Fibroblast of villous mesenchyme (primary cell): ENCODE data around the gene SNX7. TPM values are rescaled to one million over a fixed set of nuclear protein-coding genes. Genes with fewer than 3 reads are reported as not detected.

Experiments
- DNase-seq: peaks from one replicate; pipeline ENCODE4 v3.0.0-alpha.2; 2010; ENCODE audit warnings: low read depth
- H3K4me3 ChIP-seq: 2 replicates; pipeline ENCODE4 v1.5.1; 2011; ENCODE audit warnings: low read depth, mild to moderate bottlenecking, low read length
- CTCF ChIP-seq: IDR thresholded peaks from 2 replicates; pipeline ENCODE4 v1.5.1; 2012; ENCODE audit warnings: low read depth, mild to moderate bottlenecking, low read length; ENCODE audit not compliant: insufficient read depth
- total RNA-seq: library from RNA; depleted of rRNA; stranded (reverse); fragments of >200 nt; gene quantifications from 2 replicates; pipeline ENCODE4 v1.2.3, GENCODE V29; 2012

Gene SNX7
- total RNA-seq, 1 donor, result 52.7 TPM

DNA sequence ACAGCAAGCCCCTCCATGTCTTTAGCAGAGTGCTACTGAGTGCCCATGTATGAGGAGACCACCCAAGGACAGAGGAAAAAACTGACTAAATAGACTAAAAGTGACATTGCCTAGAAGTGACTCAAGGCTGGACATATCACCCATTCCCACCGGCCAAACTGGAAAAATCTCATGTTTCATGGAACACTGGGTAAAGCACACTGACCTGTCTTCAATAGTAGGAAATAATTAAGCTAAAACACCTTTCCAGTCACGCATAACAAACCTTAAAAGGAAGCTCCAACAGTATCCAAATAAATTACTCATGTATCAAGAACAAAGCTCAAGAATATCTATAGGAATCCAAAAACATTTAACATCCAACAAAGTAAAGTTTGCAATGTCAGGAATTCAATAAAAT is 120.4 kb downstream of the SNX7 start:
- no peak overlapping the region for H3K4me3 ChIP-seq
- TF ChIP-seq CTCF, result no peak
- DNase-seq, result no peak

DNA sequence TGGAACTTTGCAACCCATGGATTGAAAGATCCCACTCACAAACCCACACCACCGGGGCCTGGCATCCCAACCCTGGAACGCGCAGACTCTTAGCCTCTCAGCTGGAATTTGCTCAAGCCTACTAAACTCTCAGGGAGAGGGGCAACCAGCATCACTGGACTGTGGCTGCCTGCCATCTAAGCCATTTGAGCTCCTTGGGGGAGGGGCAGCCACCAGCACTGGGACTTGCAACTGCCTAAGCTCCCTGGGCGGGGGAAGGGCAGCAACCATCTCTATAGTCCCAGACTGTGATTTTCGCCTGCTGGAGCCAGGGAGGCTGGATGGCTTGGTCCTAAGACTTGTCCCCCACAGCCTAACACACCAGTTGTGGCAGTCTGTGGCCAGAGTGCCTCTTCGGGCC is 122.3 kb downstream of the SNX7 start:
- no peak for TF ChIP-seq CTCF
- no peak overlapping the region for H3K4me3 ChIP-seq
- DNase-seq, result no peak

GRCh38 chr1:98791498-98791897 is 130.0 kb downstream of the SNX7 start:
- no peak overlapping the region for H3K4me3 ChIP-seq
- no peak for TF ChIP-seq CTCF
- no peak for DNase-seq

GRCh38 chr1:98792123-98792522 is 130.6 kb downstream of the SNX7 start:
- H3K4me3 ChIP-seq, result no peak overlapping the region
- no peak for TF ChIP-seq CTCF
- DNase-seq, result peak; percentile 44

- DNase-seq, result peak; percentile 20
- no peak overlapping the region for H3K4me3 ChIP-seq
- no peak for TF ChIP-seq CTCF
Observed at GRCh38 chr1:98793136-98793535, 131.6 kb downstream of the SNX7 start.

DNA sequence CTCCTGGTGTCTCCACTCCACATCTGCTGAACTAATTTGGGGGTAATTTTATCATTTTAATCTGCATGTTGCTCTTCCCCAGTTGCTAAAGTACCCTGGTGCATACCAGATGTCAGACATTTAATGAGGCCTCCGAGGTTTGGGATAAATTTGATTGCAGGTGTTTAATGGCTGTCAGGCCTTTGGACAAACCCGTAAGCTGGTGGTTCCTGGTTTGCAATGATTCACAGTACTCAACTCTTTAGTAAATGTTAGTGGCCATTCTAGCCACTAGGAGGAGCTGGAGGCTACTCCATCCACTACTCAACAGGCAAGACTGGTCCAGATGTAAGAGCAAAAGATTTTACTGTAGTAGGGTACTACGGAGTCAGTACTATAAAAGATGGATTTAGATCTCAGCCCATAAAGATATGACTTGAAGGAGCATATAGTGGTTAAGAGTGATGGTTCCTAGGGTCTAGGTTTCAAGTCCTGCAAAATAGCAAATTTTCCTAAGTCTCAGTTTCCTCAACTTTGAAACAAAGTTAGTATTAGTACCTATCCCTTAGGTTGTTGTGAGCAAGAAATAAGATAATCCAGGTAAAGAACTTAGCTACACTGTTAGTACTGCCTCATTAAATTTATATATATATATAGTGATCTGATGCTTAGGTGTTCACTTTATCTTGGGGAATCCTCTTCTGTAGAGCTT is 132.8 kb downstream of the SNX7 start:
- peak; percentile 88 for TF ChIP-seq CTCF
- peak; percentile 73 for DNase-seq
- no peak overlapping the region for H3K4me3 ChIP-seq

- TF ChIP-seq CTCF, result no peak
- DNase-seq, result no peak
- no peak overlapping the region for H3K4me3 ChIP-seq
Observed at GRCh38 chr1:98796049-98796448, 134.5 kb downstream of the SNX7 start.
